Stimulated activated CD4-positive, alpha-beta T cell treated with anti-CD3 and anti-CD28 coated beads, Interleukin-4, amount 100 ng/mL, for 4 hours (primary cell): ENCODE measurements around the gene ZNF407.

Experiments used
- DNase-seq, 2 experiments: peaks; one replicate each; pipeline ENCODE4 v3.0.0-alpha.2; 2020

ZNF407 gene

GRCh38 chr18:74836296-74837139, 238.8 kb downstream of the ZNF407 start:
- no peak for DNase-seq

DNA sequence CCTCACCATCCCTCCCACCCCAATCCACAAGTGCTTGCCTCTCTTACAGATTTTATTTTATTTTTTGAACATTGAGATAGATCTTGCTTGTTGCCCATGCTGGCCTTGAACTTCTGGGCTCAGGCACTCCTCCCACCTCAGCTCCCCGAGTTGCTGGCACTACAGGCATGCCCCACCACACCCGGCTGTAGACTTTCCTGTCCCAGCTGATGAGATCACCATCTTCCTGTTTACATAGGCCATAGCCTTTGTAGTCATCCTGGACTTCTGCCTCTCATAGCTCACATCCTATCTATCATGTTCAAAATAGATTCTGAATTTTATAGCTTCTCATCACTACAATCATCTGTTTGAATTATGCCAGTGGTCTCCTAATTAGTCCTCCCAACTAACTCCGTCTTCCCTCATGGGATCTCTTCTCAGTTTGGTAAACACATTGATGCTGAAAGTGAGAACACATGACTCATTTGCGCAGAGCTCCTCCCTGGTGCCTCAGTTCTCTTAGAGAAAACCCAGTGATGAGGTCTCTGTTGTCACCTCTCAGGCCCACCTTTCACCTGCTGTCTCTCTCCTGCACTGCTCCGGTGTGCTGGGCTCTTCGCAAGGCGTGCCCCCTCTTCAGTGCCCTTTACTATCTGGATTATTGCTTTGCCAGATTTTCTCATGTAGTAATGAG, 243.0 kb downstream of the ZNF407 start:
- no peak for DNase-seq

GRCh38 chr18:74841248-74841647, 243.6 kb downstream of the ZNF407 start:
- no peak for DNase-seq

- DNase-seq, result no peak
These were observed 251.6 kb downstream of the ZNF407 start for GRCh38 chr18:74849301-74849700.

GRCh38 chr18:74856434-74856833, 258.8 kb downstream of the ZNF407 start:
- DNase-seq, result no peak

DNA sequence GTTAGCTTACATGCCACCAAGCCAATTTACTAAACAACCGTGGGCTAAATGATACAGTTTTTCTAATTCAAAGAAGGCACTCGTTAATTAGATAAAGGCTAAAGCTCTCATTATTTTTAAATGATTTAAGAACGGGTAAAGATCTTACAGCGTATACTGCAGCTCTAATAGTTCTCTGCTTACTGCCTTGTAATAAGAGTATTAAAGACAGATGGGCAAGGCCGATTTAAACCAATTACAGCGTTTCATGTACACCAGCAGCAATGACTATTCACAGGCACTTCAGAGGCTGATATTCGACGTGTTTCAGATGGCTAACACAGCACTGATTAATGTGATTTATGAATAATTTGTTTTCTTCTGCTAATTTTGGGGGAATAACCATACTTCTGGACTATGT, 259.3 kb downstream of the ZNF407 start:
- DNase-seq, result no peak

DNA sequence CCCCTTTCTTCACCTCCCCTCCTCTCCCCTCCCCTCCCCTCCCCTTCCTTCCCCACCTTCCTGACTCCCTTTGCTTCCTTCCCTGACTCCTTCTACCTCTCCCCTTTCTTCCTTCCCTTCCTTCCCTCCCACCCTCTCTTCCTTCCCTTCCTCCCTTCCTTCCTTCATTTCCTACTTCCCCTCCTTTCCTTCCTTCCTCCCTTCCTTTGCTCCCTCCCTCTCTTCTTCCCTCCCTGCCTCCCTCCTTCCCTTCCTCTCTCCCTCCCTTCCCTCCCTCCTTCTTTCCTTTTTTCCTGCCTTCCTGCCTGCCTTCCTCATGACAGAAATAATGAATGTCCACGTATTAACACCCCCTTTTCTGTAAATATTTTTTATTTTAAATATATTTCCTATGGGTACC, 260.2 kb downstream of the ZNF407 start:
- no peak for DNase-seq

DNA sequence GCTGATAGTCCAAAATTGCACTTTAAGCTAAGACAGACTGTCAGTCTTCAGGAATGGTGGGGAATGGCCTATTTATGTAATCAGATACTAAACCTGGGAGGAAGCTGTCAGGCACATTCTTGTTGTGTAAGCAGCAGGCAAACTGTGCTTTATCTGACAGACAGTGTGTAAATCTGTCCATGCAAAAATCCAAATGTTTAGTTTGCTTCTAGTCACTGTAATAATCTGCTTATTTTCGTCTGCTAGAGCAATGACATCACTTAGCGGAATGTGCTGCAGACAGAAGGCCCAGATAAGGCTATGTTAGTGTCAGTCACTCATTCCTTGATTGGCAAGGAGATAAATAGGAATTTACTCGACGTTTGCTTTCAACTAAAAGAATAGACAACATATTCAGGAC, 263.5 kb downstream of the ZNF407 start:
- DNase-seq, result no peak

DNA sequence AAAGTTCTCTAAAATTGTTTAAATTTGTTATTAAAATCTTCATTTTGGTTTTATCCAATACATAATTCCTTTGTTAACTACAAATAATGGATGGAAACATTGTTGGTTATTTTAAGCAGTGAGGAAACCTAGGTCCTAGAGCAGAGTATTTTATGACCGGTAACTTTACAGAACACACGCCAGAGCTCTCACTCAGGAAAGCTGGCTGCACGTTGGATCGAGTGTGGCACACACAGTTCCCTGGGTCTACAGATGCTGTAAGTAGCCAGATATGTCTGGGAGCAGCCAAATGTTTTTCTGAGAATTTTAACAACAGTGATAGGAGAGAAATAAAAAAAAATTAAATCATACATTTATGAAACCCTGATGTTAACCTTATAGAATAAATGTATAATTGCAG, 264.4 kb downstream of the ZNF407 start:
- DNase-seq, result no peak

DNA sequence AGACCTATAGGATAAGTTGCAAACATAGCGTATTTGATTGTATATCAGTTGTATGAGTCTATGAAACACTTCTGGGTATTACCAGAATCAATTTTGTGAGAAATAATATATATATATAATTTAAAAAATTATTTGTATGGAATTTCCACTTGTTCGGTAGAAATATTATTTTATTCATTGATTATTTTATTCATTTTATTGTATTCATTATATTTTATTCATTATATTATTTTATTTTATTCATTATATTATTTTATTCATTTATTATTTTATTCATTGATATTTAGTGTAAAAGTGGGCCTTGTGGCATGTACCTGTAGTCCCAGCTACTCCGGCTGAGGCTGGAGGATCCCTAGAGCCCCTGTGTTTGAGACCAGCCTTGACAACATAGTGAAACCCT, 268.9 kb downstream of the ZNF407 start:
- no peak for DNase-seq

GRCh38 chr18:74868461-74868860, 270.8 kb downstream of the ZNF407 start:
- DNase-seq, result no peak

DNA sequence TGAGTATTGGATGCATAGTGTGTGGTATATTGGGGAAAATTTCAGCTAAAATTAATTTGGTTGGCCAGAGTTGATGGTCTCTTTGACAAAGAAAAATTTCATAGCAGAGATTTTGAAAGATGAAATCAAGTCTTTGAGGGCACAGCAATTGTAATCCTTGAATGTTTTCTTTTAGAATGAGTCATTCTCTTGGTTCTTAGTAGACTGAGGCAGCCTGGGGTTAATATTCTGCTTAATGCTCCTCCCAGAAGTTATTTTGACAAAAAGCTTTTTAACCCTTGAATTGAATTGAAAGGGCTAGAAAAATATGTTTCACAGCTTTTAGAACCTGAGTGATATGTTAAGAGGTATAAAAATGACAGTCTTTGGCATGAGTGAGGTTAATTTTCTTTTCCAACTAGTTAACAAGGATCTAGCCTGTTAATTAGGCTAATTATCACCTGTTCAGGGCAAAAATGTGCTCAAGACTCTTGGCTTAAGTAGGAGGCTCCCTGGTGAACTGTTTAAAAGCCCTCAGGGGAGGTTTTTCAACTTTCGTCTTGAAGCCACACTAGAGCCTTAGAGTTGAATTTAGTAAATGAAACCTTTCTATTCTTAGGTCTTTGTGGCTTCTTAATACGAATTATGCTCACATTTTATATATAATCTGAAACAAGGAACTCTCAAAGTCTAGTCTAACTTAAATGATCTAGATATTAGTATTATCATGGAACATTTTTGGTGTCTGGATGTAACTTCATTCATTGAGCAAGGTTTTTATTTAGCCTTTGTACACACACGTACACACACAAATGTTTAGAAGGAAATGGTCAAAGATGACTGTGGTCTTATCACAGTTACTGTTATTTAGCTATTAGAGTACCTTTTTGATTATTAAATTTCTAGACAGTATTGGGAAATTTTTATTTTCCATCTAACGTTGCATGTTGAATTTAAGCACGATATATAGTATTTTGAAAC, 272.5 kb downstream of the ZNF407 start:
- no peak for DNase-seq

- DNase-seq, result no peak
These were observed 273.3 kb downstream of the ZNF407 start for GRCh38 chr18:74870950-74871349.

DNA sequence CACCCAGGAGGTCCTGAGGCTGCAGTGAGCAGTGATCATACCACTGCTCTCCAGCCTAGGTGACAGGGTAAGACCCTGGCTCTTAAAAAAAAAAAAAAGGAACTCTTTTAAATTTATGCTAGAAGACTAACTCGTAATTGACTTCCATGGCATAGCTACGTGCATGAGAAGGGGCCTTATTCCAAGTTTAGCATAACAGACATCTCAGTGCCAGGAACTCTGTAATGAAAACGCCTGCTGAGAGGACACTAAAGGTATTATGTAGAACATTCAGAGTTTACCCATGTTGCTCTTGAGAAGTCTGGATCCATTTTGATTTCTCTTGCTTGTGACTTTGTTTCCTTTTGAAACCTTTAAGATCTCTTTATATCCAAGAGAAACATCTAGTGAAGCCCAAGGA, 276.0 kb downstream of the ZNF407 start:
- DNase-seq, result no peak

DNA sequence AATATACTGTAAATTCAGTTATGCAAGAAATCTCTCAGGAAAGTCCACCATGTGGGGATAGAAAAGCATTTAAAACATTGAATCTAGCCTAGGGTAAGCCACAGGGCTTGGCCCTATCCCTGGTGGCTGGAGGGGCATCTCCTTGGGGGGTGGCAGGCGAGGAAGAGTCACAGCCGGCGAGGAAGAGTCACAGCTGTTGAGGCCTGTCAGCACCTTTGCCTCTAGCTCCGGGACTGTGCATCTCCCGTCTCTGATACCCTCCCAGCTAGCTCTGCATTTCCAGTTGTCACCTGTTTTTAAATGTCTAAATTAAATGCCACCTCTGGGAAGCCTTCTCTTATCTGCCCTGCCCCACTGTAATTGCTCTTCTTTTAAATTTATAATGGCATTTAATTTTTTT, 276.7 kb downstream of the ZNF407 start:
- DNase-seq, result no peak

DNA sequence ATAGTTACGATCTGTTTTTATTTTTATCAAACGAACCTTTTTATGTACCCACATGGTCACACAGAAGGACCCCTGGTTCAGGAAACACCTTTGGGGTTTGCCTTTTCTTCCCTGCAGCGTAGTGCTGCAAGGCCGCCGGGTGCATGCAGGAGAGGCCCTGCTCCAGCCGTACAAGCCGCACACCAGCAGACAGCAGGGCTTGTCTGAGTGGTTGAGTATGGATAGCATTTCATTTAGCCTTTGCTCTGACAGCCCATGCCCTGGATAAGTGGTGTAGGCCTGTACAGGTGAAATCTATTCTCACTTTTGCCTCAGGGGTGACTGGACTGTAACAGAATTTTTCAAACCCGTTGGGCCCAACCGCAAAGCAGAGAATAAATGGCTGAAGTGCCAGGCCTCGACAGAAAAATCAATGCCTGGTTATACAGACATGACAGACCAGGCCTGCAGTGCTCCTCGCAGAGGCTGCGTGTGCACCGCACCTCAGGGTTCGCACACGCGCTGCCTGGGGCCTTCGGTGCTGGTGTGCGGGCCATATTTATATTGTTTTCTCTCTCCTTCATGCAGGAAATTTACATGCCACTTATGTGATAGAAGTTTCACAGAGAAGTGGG, 279.1 kb downstream of the ZNF407 start:
- DNase-seq, result no peak

DNA sequence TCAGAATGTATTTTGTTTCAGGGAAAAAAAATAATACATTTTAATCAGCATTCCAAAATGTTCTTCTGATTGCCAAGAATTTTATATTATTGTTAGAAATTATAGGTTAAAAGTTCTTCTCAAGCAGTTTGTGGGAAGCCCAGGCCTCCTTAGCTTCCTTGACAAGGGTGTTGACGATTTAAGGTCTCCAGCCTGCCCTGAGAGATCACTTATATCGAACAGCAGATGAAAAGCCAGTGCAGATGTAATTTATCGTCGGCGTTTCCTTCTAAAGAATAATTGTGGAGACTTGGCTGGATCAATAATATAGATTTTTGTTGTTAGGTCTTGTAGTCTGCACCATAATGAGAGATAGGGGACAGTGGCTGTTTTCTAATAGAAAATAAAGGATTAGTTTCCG, 280.6 kb downstream of the ZNF407 start:
- DNase-seq, result no peak

- no peak for DNase-seq
These were observed 283.1 kb downstream of the ZNF407 start for GRCh38 chr18:74880706-74881278.

- DNase-seq, result no peak
These were observed 294.5 kb downstream of the ZNF407 start for GRCh38 chr18:74892066-74892627.

- no peak for DNase-seq
These were observed 298.0 kb downstream of the ZNF407 start for GRCh38 chr18:74895686-74896085.

DNA sequence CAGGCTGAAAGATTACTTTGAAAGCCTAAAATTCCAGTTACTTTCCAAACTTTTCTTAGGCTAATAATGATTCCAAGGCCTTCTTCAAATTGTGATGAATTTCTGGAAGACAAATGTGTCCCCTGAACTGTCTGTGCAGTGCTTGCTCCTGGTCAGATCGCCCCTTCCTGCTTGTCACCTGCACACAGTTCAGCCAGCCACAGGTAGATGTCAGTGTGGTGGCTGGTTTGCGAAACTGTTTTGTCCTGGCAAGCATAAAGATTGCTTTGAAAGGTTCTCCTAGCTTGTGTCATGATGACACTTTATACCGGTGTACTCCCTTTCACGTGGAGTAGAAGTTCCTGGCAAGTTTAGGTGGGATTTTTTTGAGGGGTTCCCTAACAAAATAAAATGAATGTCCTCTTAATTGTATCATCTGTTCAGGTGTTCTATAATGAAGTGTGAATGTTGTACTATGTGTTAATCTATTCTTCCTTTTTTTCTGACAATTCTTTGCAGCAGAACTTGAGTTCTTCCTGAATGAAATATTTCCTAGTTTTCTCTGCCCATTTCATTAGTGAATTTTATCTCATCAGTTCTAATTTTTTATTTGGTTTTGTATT, 298.8 kb downstream of the ZNF407 start:
- peak; percentile 10 to 28 for DNase-seq
